Lower lobe of right lung (tissue), 2 donors: ENCODE data around the gene SLC9A8. TPM values are rescaled to one million over a fixed set of nuclear protein-coding genes. Genes with fewer than 3 reads are reported as not detected.

ENCODE experiments used
- ATAC-seq, 2 donors: fragments of 200-7000 bp; cut with Tn5 transposase; one replicate each; pipeline ENCODE4 v1.9.1; 2020 to 2022; ENCODE audit warnings: mild to moderate bottlenecking in 2 of 2, moderate library complexity in 2 of 2
- DNase-seq: peaks from one replicate; pipeline ENCODE4 v3.0.0-alpha.2; 2020
- H3K27ac ChIP-seq: fragments of 200-600 bp; one replicate; pipeline ENCODE4 v1.8.0; 2022
- H3K27me3 ChIP-seq: fragments of 200-600 bp; one replicate; pipeline ENCODE4 v1.8.0; 2022; ENCODE audit warnings: low read depth
- H3K36me3 ChIP-seq: fragments of 200-600 bp; one replicate; pipeline ENCODE4 v1.8.0; 2022; ENCODE audit warnings: mild to moderate bottlenecking
- H3K4me1 ChIP-seq: fragments of 200-600 bp; one replicate; pipeline ENCODE4 v1.8.0; 2022
- H3K4me3 ChIP-seq: fragments of 200-600 bp; one replicate; pipeline ENCODE4 v1.8.0; 2022; ENCODE audit warnings: mild to moderate bottlenecking
- H3K9me3 ChIP-seq: fragments of 200-600 bp; one replicate; pipeline ENCODE4 v1.8.0; 2022
- intact Hi-C: fragments of 100-400 bp; cut with DNase I; formaldehyde crosslinking; loops from one replicate; pipeline ENCODE4 v1.11.0; 2022
- total RNA-seq: library from RNA; stranded (reverse); fragmentation: NEBNext Ultra II Directional; extraction: Animal tissue kit (Norgen Biotek cat#: 25700); gene quantifications from one replicate; pipeline ENCODE4 v1.2.1, GENCODE V29; 2021
- TF ChIP-seq, protein P1 (sequence below): fragments of 200-600 bp; IDR thresholded peaks from one replicate; pipeline ENCODE4 v1.8.0; 2022; ENCODE audit warnings: antibody characterized with exemption, mild to moderate bottlenecking
- donor health status: DM: no; HTN: yes; CAD: no; lungs with severe emphysema.

SLC9A8 gene
- total RNA-seq, 1 donor from 2014 or later, result 17.7 TPM

DNA sequence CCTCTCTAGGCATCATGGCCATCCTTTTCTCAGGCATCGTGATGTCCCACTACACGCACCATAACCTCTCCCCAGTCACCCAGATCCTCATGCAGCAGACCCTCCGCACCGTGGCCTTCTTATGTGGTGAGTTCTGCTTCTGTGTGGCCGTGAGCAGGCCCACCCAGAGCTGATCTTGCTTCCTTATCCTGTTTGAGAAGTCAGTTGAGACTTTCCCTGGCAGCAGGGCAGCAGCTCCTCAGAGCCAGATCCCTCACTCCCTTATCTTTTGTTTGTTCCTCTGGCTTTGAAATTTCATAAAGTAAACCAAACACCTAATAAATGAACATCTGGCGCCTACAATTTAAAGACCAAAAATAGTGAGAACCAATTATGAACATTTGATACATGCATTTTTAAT, 62.1 kb downstream of the SLC9A8 start:
- H3K27ac ChIP-seq, result no peak overlapping the region
- H3K27me3 ChIP-seq, result no peaks in the 10 kb centered on the region
- H3K4me1 ChIP-seq, result no peaks in the 10 kb centered on the region
- intact Hi-C loops, result no loop called here
- ATAC-seq, result no peak
- peaks cover 58% of the 10 kb centered on the region for H3K36me3 ChIP-seq
- DNase-seq, result no peak
- H3K9me3 ChIP-seq, result no peaks in the 10 kb centered on the region
- TF ChIP-seq, protein P1, sequence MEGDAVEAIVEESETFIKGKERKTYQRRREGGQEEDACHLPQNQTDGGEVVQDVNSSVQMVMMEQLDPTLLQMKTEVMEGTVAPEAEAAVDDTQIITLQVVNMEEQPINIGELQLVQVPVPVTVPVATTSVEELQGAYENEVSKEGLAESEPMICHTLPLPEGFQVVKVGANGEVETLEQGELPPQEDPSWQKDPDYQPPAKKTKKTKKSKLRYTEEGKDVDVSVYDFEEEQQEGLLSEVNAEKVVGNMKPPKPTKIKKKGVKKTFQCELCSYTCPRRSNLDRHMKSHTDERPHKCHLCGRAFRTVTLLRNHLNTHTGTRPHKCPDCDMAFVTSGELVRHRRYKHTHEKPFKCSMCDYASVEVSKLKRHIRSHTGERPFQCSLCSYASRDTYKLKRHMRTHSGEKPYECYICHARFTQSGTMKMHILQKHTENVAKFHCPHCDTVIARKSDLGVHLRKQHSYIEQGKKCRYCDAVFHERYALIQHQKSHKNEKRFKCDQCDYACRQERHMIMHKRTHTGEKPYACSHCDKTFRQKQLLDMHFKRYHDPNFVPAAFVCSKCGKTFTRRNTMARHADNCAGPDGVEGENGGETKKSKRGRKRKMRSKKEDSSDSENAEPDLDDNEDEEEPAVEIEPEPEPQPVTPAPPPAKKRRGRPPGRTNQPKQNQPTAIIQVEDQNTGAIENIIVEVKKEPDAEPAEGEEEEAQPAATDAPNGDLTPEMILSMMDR, result no peak
- H3K4me3 ChIP-seq, result no peak overlapping the region

DNA sequence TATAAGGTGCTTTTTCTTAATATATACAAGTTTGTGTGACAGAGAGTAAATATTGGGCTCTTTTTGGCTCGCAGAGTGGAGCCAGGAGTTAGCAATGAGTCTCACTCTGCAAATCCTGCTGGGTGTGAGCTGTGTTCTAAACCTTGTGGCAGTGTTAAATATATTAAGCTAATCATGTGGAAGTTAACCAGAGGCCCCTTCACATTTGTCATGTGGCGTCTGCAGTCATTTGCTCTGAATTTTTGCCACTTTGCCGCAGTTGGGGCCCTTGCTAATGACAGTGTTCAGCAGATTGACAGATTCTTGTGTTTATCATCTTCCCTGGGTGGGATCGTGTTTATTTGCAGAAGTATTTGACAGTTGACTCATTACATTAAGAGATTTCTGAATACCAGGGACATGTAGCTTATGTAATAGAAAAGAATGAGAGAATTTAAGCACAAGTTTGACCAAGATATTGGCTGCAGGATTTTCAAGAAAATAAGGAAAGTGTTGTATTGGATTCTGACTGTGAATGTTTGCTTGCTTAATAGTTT, 64.8 kb downstream of the SLC9A8 start:
- Histone ChIP-seq H3K27ac (no peak overlapping the region), H3K27me3 (no peaks in the 10 kb centered on the region)

DNA sequence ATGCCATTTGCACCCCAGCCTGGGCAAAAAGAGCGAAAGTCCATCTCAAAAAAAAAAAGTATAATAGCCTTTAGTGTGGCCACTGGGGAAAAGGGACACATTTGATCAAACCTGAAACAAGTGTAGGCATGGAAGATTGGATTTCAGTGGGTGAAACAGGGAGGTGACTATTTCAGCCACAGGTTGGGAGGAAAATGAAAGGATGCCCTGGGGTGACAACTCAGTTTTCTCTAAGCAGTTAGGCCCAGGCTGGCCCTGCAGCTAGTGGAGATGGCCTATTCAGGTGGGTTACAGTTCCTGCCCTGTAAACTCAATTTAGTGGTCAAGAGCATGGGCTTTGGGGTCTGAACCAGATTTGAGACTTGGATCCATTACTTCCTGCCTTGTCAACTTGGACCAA, 66.3 kb downstream of the SLC9A8 start:
- TF ChIP-seq, protein P1, result no peak
- H3K27ac ChIP-seq, result no peak overlapping the region
- H3K4me3 ChIP-seq, result no peak overlapping the region
- H3K27me3 ChIP-seq, result no peaks in the 10 kb centered on the region
- H3K4me1 ChIP-seq, result no peaks in the 10 kb centered on the region
- peaks cover 86% of the 10 kb centered on the region for H3K36me3 ChIP-seq
- DNase-seq (no peak), ATAC-seq (no peak)
- intact Hi-C loops, result no loop called here
- H3K9me3 ChIP-seq, result no peaks in the 10 kb centered on the region

More for the DNA sequence above, 64.8 kb downstream of the SLC9A8 start:
- DNase-seq (no peak), ATAC-seq (no peak)
- no peak overlapping the region for H3K4me3 ChIP-seq
- H3K36me3 ChIP-seq, result peaks cover 75% of the 10 kb centered on the region
- TF ChIP-seq, protein P1, result no peak
- no peaks in the 10 kb centered on the region for H3K9me3 ChIP-seq
- no peaks in the 10 kb centered on the region for H3K4me1 ChIP-seq
- intact Hi-C loops, result no loop called here

DNA sequence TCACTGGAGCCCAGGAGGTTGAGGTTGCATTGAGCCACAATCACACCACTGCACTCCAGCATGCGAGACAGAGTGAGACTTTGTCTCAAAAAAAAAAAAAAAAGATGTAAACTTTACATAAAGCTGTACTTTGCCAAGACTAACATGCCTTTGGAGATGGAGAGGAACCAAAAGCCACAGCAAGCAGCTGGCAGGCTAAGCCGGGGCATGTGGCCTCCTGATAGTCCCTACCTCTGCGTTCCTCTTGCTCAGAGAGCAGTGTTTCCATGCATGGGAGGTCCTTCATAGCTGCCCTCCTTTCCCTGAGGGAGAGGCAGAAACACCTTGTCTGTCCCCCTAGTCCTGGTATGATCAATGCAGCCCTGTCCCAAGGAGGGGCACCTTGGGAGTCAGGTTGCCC, 67.5 kb downstream of the SLC9A8 start:
- ATAC-seq (no peak), DNase-seq (no peak)
- intact Hi-C loops, result no loop called here
- H3K4me3 ChIP-seq, result no peak overlapping the region
- H3K27me3 ChIP-seq, result no peaks in the 10 kb centered on the region
- H3K9me3 ChIP-seq, result no peaks in the 10 kb centered on the region
- H3K36me3 ChIP-seq, result peaks cover 88% of the 10 kb centered on the region
- H3K4me1 ChIP-seq, result no peaks in the 10 kb centered on the region
- no peak overlapping the region for H3K27ac ChIP-seq
- TF ChIP-seq, protein P1, result no peak

DNA sequence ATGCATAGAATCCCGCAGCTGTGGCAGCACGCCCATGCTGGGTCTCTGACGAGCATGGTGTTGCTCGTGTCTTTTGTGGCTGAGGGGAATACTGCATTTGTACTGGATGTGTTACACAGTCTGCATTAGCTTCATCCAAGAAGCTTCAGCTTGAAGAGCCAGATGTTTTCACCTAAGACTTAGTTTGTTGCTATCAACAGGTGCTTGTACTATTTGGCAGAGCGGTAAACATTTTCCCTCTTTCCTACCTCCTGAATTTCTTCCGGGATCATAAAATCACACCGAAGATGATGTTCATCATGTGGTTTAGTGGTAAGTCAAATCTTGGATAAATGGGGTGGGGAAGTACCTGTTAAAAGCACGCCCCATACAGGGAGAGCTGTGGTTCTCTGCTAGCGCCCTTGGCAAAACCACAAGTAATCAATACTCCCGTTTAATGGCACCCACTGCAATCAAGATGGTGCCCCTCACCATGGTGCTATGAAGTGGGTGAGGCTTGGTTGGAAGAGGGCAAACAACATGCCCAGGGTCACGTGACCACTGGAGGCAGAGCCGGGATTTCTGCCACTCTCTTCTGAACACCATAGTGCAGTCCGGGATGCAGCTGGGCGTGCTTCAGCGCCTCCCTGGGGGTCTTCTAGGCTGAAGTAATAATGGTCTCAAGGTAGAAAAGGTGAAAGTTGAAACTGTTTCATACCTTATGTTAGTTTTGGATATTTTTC, 68.3 kb downstream of the SLC9A8 start:
- DNase-seq (no peak), ATAC-seq (no peak)

More for the DNA sequence above, 68.3 kb downstream of the SLC9A8 start:
- Histone ChIP-seq H3K9me3 (no peaks in the 10 kb centered on the region), H3K27me3 (no peaks in the 10 kb centered on the region), H3K27ac (no peak overlapping the region), H3K4me1 (no peaks in the 10 kb centered on the region), H3K36me3 (peaks cover 90% of the 10 kb centered on the region), H3K4me3 (no peak overlapping the region)
- TF ChIP-seq, protein P1, result no peak
- intact Hi-C loops, result no loop called here
